GM23248 (cell line): ENCODE data around the gene HOXC10. TPM values are rescaled to one million over a fixed set of nuclear protein-coding genes. Genes with fewer than 3 reads are reported as not detected.

Experiments used
- DNase-seq: peaks from one replicate; pipeline ENCODE4 v3.0.0-alpha.2; 2015
- H2AFZ ChIP-seq: fragments of 200-600 bp; sonication (generic); 2 replicates; pipeline ENCODE4 v1.6.1; 2016; ENCODE audit warnings: antibody characterized with exemption
- H3F3A ChIP-seq: fragments of 200-600 bp; sonication (generic); 2 replicates; pipeline ENCODE4 v1.6.1; 2016; ENCODE audit warnings: mild to moderate bottlenecking, antibody characterized with exemption, mixed run types; ENCODE audit not compliant: insufficient read depth
- H3K27ac ChIP-seq: fragments of 200-600 bp; sonication (generic); 2 replicates; pipeline ENCODE4 v1.5.1; 2016; ENCODE audit warnings: mild to moderate bottlenecking
- H3K27me3 ChIP-seq: fragments of 200-600 bp; sonication (generic); replicated peaks from 2 replicates; pipeline ENCODE4 v1.6.1; 2016; ENCODE audit warnings: mild to moderate bottlenecking; ENCODE audit not compliant: insufficient read depth
- H3K36me3 ChIP-seq: fragments of 200-600 bp; sonication (generic); 2 replicates; pipeline ENCODE4 v1.6.1; 2016; ENCODE audit warnings: low read depth, mild to moderate bottlenecking
- H3K4me1 ChIP-seq: fragments of 200-600 bp; sonication (generic); 2 replicates; pipeline ENCODE4 v1.6.1; 2016; ENCODE audit warnings: mild to moderate bottlenecking; ENCODE audit not compliant: insufficient read depth
- H3K4me2 ChIP-seq: fragments of 200-600 bp; sonication (generic); one replicate; pipeline ENCODE4 v1.6.1; 2016; ENCODE audit warnings: mild to moderate bottlenecking; ENCODE audit not compliant: unreplicated experiment
- H3K4me3 ChIP-seq: fragments of 200-600 bp; sonication (generic); 2 replicates; pipeline ENCODE4 v1.5.1; 2016; ENCODE audit warnings: mild to moderate bottlenecking
- H3K79me2 ChIP-seq: fragments of 200-600 bp; sonication (generic); 2 replicates; pipeline ENCODE4 v1.6.1; 2016; ENCODE audit warnings: mild to moderate bottlenecking; ENCODE audit not compliant: insufficient read depth
- H3K9ac ChIP-seq: fragments of 200-600 bp; sonication (generic); 2 replicates; pipeline ENCODE4 v1.6.1; 2016; ENCODE audit warnings: mild to moderate bottlenecking
- H3K9me2 ChIP-seq: fragments of 200-600 bp; sonication (generic); 2 replicates; pipeline ENCODE4 v1.6.1; 2016; ENCODE audit warnings: mixed run types, mild to moderate bottlenecking, moderate library complexity; ENCODE audit not compliant: insufficient read depth
- H3K9me3 ChIP-seq: fragments of 200-600 bp; sonication (generic); one replicate; pipeline ENCODE4 v1.6.1; 2017; ENCODE audit warnings: low read depth
- H4K20me1 ChIP-seq: fragments of 200-600 bp; sonication (generic); 2 replicates; pipeline ENCODE4 v1.6.0; 2016; ENCODE audit not compliant: insufficient read depth
- EZH2 ChIP-seq: fragments of 200-600 bp; sonication (generic); IDR thresholded peaks from 2 replicates; pipeline ENCODE4 v1.6.1; 2018; ENCODE audit warnings: antibody characterized with exemption, mild to moderate bottlenecking; ENCODE audit not compliant: insufficient read depth, poor library complexity, severe bottlenecking
- EZH2phosphoT487 ChIP-seq: fragments of 200-600 bp; sonication (generic); IDR thresholded peaks from 2 replicates; pipeline ENCODE4 v1.6.1; 2018; ENCODE audit warnings: antibody characterized with exemption, moderate library complexity, mild to moderate bottlenecking, low read depth; ENCODE audit not compliant: insufficient read depth
- WGBS, 2 experiments: methylation state at CpG; one replicate each; pipeline ENCODE4 v1.1.6; 2015 to 2017; ENCODE audit warnings: low lambda C conversion rate in 2 of 2, low coverage in 1 of 2; ENCODE audit errors: missing lambda C conversion rate in 2 of 2; 5-methylcytosine and 5-hydroxymethylcytosine counted together
- in situ Hi-C: fragments of 300-500 bp; cut with MboI; formaldehyde crosslinking; loops from 2 replicates; pipeline ENCODE4 v1.15.0; 2020
- polyA plus RNA-seq: library from polyadenylated mRNA; unstranded; fragments of >200 nt; fragmentation: Nextera tagmentation; extraction: Ambion mirVana; gene quantifications from 2 replicates; pipeline ENCODE4 v1.2.1, GENCODE V29; 2016
- total RNA-seq: library from RNA; depleted of rRNA; stranded (reverse); fragments of >200 nt; shearing (Covaris generic); gene quantifications from 2 replicates; pipeline ENCODE4 v1.2.3, GENCODE V29; 2014

Gene HOXC10
- total and polyA plus RNA-seq, 2 experiments from 2014 or later: not detected

- DNase-seq: no peak
- H3K27ac ChIP-seq: no peak overlapping the region
- H3K9me3 ChIP-seq: no peaks in the 10 kb centered on the region
- H3K9ac ChIP-seq: no peak overlapping the region
- in situ Hi-C loops: no loop called here
- no peak for TF ChIP-seq EZH2
- TF ChIP-seq EZH2phosphoT487: no peak
- no peak overlapping the region for H3K4me2 ChIP-seq
- no peaks in the 10 kb centered on the region for H3K9me2 ChIP-seq
- H2AFZ ChIP-seq: no peak overlapping the region
- no peaks in the 10 kb centered on the region for H3K36me3 ChIP-seq
- H3K79me2 ChIP-seq: no peaks in the 10 kb centered on the region
- peaks cover 9% of the 10 kb centered on the region for H3K4me1 ChIP-seq
- no peaks in the 10 kb centered on the region for H3F3A ChIP-seq
- WGBS, 2 experiments: 57 to 64% methylated on average over 5 to 7 of the region's 7 CpGs
- H3K27me3 ChIP-seq: peaks cover 73% of the 10 kb centered on the region
- no peaks in the 10 kb centered on the region for H4K20me1 ChIP-seq
- no peak overlapping the region for H3K4me3 ChIP-seq
Observed at GRCh38 chr12:53992377-53992889, 7.5 kb downstream of the HOXC10 start.

GRCh38 chr12:53993162-53994008 lies 8.4 kb downstream of the HOXC10 start:
- peaks cover 9% of the 10 kb centered on the region for H3K4me1 ChIP-seq
- no peaks in the 10 kb centered on the region for H3K9me2 ChIP-seq
- H3K9ac ChIP-seq: no peak overlapping the region
- DNase-seq: no peak
- no peaks in the 10 kb centered on the region for H4K20me1 ChIP-seq
- H3F3A ChIP-seq: no peaks in the 10 kb centered on the region
- in situ Hi-C loops: no loop called here
- WGBS, 2 experiments: 55 to 64% methylated on average over 18 of the region's 18 CpGs
- no peaks in the 10 kb centered on the region for H3K36me3 ChIP-seq
- H2AFZ ChIP-seq: no peak overlapping the region
- H3K27me3 ChIP-seq: peaks cover 64% of the 10 kb centered on the region
- TF ChIP-seq EZH2phosphoT487: no peak
- H3K9me3 ChIP-seq: no peaks in the 10 kb centered on the region
- no peaks in the 10 kb centered on the region for H3K79me2 ChIP-seq
- no peak overlapping the region for H3K27ac ChIP-seq
- H3K4me3 ChIP-seq: no peak overlapping the region
- no peak overlapping the region for H3K4me2 ChIP-seq

DNA sequence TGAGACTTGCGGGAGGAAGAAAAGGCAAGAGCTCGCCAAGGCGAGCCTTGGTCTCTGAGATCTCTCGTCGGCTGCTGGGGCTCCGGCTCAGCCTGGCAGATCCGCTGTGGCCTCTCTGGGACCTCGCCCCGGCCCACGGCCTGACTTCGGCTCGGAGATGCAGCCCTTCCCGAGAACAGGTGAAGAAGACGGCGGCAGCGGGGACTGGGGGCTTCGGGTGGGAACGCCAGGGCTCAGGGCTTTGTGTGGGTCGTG lies 9.0 kb downstream of the HOXC10 start:
- Histone ChIP-seq H3K4me3 (no peak overlapping the region), H4K20me1 (no peaks in the 10 kb centered on the region), H3K4me1 (peaks cover 9% of the 10 kb centered on the region), H3K79me2 (no peaks in the 10 kb centered on the region), H3K9me3 (no peaks in the 10 kb centered on the region), H3K9ac (no peak overlapping the region), H3K4me2 (no peak overlapping the region), H2AFZ (no peak overlapping the region), H3K27me3 (peaks cover 58% of the 10 kb centered on the region), H3F3A (no peaks in the 10 kb centered on the region), H3K9me2 (no peaks in the 10 kb centered on the region), H3K36me3 (no peaks in the 10 kb centered on the region), H3K27ac (no peak overlapping the region)
- 24 to 25% methylated on average over 19 of the region's 19 CpGs for WGBS, 2 experiments
- DNase-seq: no peak
- in situ Hi-C loops: no loop called here
- TF ChIP-seq EZH2phosphoT487 (no peak), EZH2 (no peak)

GRCh38 chr12:53994264-53995001 lies 9.5 kb downstream of the HOXC10 start:
- H3K36me3 ChIP-seq: no peaks in the 10 kb centered on the region
- H4K20me1 ChIP-seq: no peaks in the 10 kb centered on the region
- no peaks in the 10 kb centered on the region for H3K9me2 ChIP-seq
- H3K79me2 ChIP-seq: no peaks in the 10 kb centered on the region
- peak overlapping the region; percentile 75 for H3K9ac ChIP-seq
- in situ Hi-C loops: no loop called here
- H3K4me3 ChIP-seq: peak overlapping the region; percentile 56
- H3K27ac ChIP-seq: no peak overlapping the region
- peak overlapping the region; percentile 66 for H3K4me2 ChIP-seq
- 22 to 24% methylated on average over 47 to 58 of the region's 60 CpGs for WGBS, 2 experiments
- no peak for DNase-seq
- H3F3A ChIP-seq: no peaks in the 10 kb centered on the region
- H3K27me3 ChIP-seq: peaks cover 53% of the 10 kb centered on the region
- peaks cover 9% of the 10 kb centered on the region for H3K4me1 ChIP-seq
- TF ChIP-seq EZH2phosphoT487: no peak
- TF ChIP-seq EZH2: peak; percentile 86
- no peaks in the 10 kb centered on the region for H3K9me3 ChIP-seq
- H2AFZ ChIP-seq: peak overlapping the region; percentile 70
